GM12891 (cell line): ENCODE results near the gene ABCC4.

ENCODE experiments used
- POLR2A ChIP-seq: IDR thresholded peaks from 2 replicates; pipeline ENCODE4 v1.6.1; 2011; ENCODE audit warnings: low read depth, low read length, control low read depth
- POLR2AphosphoS5 ChIP-seq: IDR thresholded peaks from 2 replicates; pipeline ENCODE4 v1.6.1; 2011; ENCODE audit warnings: low read depth, low read length, control low read depth
- SPI1 ChIP-seq: IDR thresholded peaks from 2 replicates; pipeline ENCODE4 v1.6.1; 2011; ENCODE audit warnings: low read depth, low read length, control low read depth

- TF ChIP-seq POLR2A (no peak), POLR2AphosphoS5 (no peak), SPI1 (no peak)
Observed at GRCh38 chr13:95083066-95083465, 218.2 kb downstream of the ABCC4 start.
